GM19099 (cell line): ENCODE data around the gene PNPLA1.

Experiments
- POLR2A ChIP-seq: IDR thresholded peaks from 3 replicates; pipeline ENCODE4 v1.6.1; 2011; ENCODE audit warnings: low read depth; ENCODE audit not compliant: insufficient read length; ENCODE audit errors: extremely low read depth

PNPLA1 gene

GRCh38 chr6:36243562-36244212, 26.2 kb upstream of the PNPLA1 start:
- TF ChIP-seq POLR2A: no peak

DNA sequence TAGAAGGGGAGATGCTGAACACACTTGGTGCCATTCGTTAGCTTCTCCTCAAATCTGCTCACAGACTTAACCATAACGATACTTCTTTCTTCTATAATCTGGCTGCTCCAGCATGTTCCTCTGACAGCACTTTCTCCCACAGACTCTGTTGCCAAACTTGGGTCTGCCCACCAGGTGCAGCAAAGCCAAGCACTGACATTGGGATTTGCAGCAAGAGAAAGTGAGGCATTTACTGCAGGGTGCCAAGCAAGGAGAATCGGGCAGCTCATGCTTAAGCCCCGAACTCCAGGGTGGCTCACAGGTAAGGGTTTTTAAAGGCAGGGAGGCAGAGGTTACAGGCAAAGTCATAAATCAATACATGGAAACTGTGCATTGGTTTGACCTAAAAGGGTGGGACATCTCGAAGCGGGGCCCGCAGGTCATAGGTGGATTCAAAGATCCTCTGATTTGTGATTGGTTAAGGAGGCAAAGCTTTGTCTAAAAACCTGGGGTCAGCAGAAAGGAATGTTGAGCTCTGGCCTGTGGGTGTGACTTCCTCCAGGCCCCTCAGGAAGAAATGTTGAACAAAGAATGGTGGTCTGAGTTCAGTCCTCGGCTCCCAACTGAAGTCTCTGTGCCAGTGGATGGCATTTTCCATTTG, 25.1 kb upstream of the PNPLA1 start:
- no peak for TF ChIP-seq POLR2A

- no peak for TF ChIP-seq POLR2A
Observed at GRCh38 chr6:36245572-36246061, 24.2 kb upstream of the PNPLA1 start.

- no peak for TF ChIP-seq POLR2A
Observed at GRCh38 chr6:36246506-36247268, 23.2 kb upstream of the PNPLA1 start.

DNA sequence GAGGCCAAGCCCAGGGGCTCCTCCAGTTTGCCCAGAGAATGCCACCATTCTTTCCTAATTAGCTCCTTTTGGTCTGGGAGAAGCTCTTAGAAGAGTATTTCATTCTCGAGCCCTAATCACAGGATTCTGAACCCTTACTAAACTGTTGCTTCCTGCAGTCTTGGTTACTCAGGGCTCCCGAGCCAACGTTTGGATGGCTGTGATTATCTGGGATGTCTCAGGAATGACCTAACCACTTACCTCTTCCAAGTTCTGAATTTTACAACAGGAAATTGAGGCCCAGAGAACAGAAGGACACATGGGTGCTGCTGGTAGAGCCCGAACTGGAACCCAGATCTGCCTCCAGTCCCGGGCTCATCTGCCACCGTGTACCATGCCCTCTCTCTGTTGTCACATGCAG, 22.2 kb upstream of the PNPLA1 start:
- TF ChIP-seq POLR2A: no peak

- TF ChIP-seq POLR2A: no peak
Observed at GRCh38 chr6:36248980-36249379, 20.9 kb upstream of the PNPLA1 start.

GRCh38 chr6:36249536-36249935, 20.3 kb upstream of the PNPLA1 start:
- no peak for TF ChIP-seq POLR2A

DNA sequence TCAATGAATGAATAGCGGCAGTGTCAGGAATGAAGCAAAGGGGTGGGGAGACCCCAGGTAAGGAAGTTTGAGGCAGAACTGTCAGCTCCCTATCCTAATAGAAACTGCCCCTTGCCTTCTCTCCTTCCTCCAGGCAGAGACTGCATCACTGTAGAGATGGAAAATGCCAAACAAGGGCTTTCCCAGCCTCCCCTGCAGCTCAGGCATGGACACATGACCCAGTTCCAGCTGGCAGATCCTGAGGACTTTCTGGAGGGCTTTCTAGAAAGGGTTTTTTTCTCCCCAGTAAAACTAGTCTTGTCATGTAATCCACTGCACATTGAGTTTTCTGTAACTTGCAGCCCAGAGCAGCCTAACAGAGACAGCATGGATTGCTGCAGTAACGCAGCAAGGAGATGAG, 17.9 kb upstream of the PNPLA1 start:
- TF ChIP-seq POLR2A: no peak

GRCh38 chr6:36263390-36264000, 6.4 kb upstream of the PNPLA1 start:
- TF ChIP-seq POLR2A: no peak

DNA sequence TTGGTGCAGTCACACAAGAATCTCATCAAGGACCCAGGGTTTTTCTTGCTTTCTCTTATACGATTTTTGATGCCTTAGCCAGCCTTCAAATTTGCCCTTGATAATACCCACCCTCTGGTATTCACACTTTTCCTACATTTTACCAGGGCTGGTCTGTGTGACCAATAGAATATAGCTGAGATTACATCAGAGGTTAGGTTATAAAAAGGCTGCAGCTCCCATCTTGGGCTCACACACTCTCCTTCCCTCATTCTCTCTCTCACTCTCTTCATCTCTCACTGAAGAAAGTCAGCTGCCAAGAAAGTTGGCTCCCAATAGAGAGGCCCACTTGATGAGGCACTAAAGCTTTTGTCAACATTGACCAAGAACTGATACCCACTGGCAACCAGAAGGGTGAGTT, 4.1 kb upstream of the PNPLA1 start:
- no peak for TF ChIP-seq POLR2A

DNA sequence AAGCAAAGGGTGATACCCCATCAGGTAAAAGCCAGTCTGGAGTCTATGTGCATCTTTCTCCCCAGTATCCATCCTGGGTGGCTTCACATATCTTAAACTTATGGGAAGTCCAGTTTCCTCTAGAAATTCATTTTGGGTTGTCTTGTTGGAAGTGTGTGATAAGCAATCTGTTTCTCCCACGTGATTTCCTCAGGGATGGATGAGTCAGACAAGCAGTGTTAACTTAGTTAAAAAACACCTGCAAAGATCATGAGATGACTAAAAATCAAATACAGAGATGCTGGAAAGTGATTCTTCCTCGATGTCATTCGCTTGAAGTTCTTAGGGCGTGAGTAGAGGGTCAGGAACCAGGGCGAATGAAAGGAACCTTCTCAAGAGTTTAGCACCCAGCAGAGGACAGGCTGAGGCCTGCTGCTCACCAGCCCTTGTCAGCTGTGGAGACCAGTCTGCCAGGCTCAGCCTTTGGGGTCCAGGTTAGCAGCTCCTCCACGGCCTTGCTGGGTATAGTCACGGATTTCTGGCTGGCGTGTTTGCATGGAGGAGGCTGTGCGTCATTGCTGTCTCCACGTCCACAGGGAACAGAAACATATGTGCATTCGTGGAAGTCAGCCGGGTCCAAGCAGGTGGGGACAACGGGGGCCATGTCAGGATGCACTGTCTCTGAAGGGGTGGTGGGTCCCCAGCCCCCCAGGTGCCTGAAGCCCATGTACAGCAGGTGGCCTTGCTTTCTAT, 2.8 kb upstream of the PNPLA1 start:
- no peak for TF ChIP-seq POLR2A

DNA sequence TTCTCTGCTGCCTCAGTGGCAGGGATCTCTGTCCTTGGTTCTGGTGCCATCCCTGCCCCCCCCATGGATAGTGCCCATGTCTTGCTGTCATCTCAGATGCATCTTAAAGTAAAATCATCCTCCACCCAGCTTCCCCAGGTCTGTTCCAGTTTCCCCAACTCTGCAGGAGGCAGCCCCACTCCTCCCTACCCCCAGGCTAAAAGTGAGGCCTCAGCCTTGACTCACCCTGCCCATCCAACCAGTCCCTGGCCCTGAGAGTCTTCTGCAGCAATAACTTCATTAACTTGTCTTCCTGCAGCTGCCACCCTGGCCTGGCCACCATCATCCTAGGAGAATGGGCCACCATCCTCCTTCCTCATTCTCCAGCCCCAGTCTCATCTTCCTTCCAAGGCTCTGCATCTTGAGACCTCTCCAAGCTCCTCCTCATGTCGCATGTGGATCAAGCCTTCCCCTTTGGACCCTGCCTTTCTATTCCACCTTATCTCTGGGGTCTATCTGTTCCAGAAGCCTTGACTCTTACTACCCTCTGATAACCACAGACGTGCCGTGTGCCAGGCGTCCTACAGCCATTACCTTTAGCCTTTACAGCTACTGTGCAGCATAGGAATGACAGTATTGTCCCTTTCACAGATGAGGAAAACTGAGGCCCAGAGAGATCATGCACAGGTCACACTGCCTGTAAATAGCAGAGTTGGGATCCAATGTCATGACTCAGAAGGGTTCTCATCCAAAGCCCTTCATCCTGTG, 2.0 kb upstream of the PNPLA1 start:
- no peak for TF ChIP-seq POLR2A

DNA sequence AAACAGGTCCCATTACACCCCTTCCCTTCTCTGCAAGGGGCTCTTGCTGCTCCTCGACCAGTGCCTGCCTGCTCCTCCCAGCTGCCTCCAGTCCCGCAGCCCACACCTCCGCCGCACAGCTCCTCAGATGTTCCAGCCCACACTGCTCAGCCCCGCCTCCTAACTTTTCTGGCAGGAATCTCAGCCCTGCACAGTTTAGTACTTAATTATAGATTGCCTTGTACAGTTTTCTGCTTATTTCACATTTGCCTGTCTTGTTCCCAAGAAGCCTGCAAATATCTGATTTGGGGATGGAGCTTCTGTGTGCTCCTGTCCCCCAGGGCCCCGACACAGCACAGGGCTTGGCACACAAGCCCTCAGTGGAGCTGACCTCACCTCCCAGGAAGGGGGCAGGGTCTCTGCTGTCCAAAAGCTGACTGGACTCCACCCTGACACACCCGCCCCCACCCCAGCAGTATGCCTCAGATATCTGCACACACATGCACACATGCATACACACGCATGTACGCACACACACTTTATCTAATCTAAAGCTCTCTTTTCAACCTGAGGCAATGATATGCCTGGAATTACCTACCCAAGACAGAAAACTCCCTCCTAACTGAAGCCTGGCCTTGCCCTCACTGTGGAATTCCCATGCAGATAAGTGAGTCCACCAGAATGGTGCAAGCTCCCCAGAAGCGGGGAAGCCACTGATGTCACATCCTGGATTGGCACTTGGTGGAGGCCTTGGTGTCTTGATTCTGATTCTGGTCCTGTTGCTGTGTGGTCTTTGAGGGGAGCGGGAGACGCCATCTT, 1.2 kb upstream of the PNPLA1 start:
- no peak for TF ChIP-seq POLR2A
